Progenitor cell of endocrine pancreas (in vitro differentiated cells): ENCODE data around the gene SBK2. TPM values are rescaled to one million over a fixed set of nuclear protein-coding genes. Genes with fewer than 3 reads are reported as not detected.

Experiments used
- DNase-seq: peaks from one replicate; pipeline ENCODE4 v3.0.0; 2021; ENCODE audit warnings: low spot score; ENCODE audit not compliant: unreplicated experiment
- H3K27ac Mint-ChIP-seq: 2 replicates; pipeline ENCODE4 v1.8.0; 2021; ENCODE audit warnings: mild to moderate bottlenecking, moderate library complexity, mixed read lengths
- H3K27me3 Mint-ChIP-seq: 2 replicates; pipeline ENCODE4 v1.8.0; 2021; ENCODE audit warnings: mixed read lengths
- H3K36me3 Mint-ChIP-seq: 2 replicates; pipeline ENCODE4 v1.8.0; 2022; ENCODE audit warnings: mixed read lengths; ENCODE audit not compliant: insufficient read depth
- H3K4me1 Mint-ChIP-seq: 2 replicates; pipeline ENCODE4 v1.8.0; 2021; ENCODE audit warnings: low read depth, mixed read lengths
- H3K4me3 Mint-ChIP-seq: 2 replicates; pipeline ENCODE4 v1.8.0; 2021; ENCODE audit warnings: low read depth, mild to moderate bottlenecking, moderate library complexity, mixed read lengths
- H3K9me3 Mint-ChIP-seq: 2 replicates; pipeline ENCODE4 v1.8.0; 2021; ENCODE audit warnings: low read depth, mixed read lengths
- CTCF ChIP-seq: fragments of 200-600 bp; sonication (generic); IDR thresholded peaks from one replicate; pipeline ENCODE4 v1.5.0; 2021; ENCODE audit warnings: antibody characterized with exemption, mild to moderate bottlenecking; ENCODE audit not compliant: unreplicated experiment
- total RNA-seq: library from RNA; stranded (reverse); gene quantifications from 2 replicates; pipeline ENCODE4 v1.2.1, GENCODE V29; 2021

The SBK2 gene
- total RNA-seq, 1 donor from 2014 or later: 2.3 TPM

GRCh38 chr19:55529636-55530234, 7.2 kb downstream of the SBK2 start:
- Mint-ChIP-seq H3K9me3 (no peaks in the 10 kb centered on the region), H3K4me1 (peaks cover 3% of the 10 kb centered on the region), H3K27ac (no peak overlapping the region), H3K27me3 (peaks cover 7% of the 10 kb centered on the region), H3K4me3 (no peak overlapping the region), H3K36me3 (no peaks in the 10 kb centered on the region)
- TF ChIP-seq CTCF: no peak
- DNase-seq: no peak

- no peaks in the 10 kb centered on the region for H3K9me3 Mint-ChIP-seq
- TF ChIP-seq CTCF: no peak
- H3K27ac Mint-ChIP-seq: no peak overlapping the region
- no peak for DNase-seq
- H3K4me3 Mint-ChIP-seq: no peak overlapping the region
- peaks cover 12% of the 10 kb centered on the region for H3K27me3 Mint-ChIP-seq
- H3K36me3 Mint-ChIP-seq: no peaks in the 10 kb centered on the region
- H3K4me1 Mint-ChIP-seq: peaks cover 3% of the 10 kb centered on the region
These were observed 8.7 kb downstream of the SBK2 start for GRCh38 chr19:55528030-55528803.

- Mint-ChIP-seq H3K36me3 (no peaks in the 10 kb centered on the region), H3K9me3 (no peaks in the 10 kb centered on the region), H3K27me3 (peaks cover 12% of the 10 kb centered on the region), H3K27ac (no peak overlapping the region), H3K4me3 (no peak overlapping the region), H3K4me1 (peaks cover 3% of the 10 kb centered on the region)
- no peak for TF ChIP-seq CTCF
- DNase-seq: no peak
These were observed 9.5 kb downstream of the SBK2 start for GRCh38 chr19:55527197-55528029.

GRCh38 chr19:55526216-55527196, 10.4 kb downstream of the SBK2 start:
- H3K4me3 Mint-ChIP-seq: no peak overlapping the region
- H3K9me3 Mint-ChIP-seq: no peaks in the 10 kb centered on the region

More at GRCh38 chr19:55526216-55527196, 10.4 kb downstream of the SBK2 start:
- no peaks in the 10 kb centered on the region for H3K36me3 Mint-ChIP-seq
- no peak for DNase-seq
- peaks cover 12% of the 10 kb centered on the region for H3K27me3 Mint-ChIP-seq
- peaks cover 3% of the 10 kb centered on the region for H3K4me1 Mint-ChIP-seq
- no peak overlapping the region for H3K27ac Mint-ChIP-seq
- TF ChIP-seq CTCF: no peak
